Stimulated activated CD8-positive, alpha-beta memory T cell treated with anti-CD3 and anti-CD28 coated beads, Interleukin-4, amount 100 ng/mL, for 48 hours (primary cell): ENCODE data around the gene LRP3.

Experiments used
- DNase-seq: peaks from one replicate; pipeline ENCODE4 v3.0.0-alpha.2; 2020

LRP3 gene

GRCh38 chr19:33240181-33240771, 46.1 kb downstream of the LRP3 start:
- DNase-seq, result no peak

GRCh38 chr19:33241091-33241529, 47.0 kb downstream of the LRP3 start:
- no peak for DNase-seq

- peak; percentile 52 for DNase-seq
Observed at GRCh38 chr19:33241530-33242101, 47.5 kb downstream of the LRP3 start.

- DNase-seq, result no peak
Observed at GRCh38 chr19:33242131-33242530, 48.0 kb downstream of the LRP3 start.

GRCh38 chr19:33242911-33243310, 48.8 kb downstream of the LRP3 start:
- DNase-seq, result no peak

- DNase-seq, result peak; percentile 59
Observed at GRCh38 chr19:33245948-33246708, 52.0 kb downstream of the LRP3 start.

- DNase-seq, result no peak
Observed at GRCh38 chr19:33246709-33247440, 52.7 kb downstream of the LRP3 start.

- DNase-seq, result no peak
Observed at GRCh38 chr19:33247441-33247819, 53.3 kb downstream of the LRP3 start.

GRCh38 chr19:33248104-33248503, 54.0 kb downstream of the LRP3 start:
- no peak for DNase-seq

GRCh38 chr19:33248553-33248953, 54.4 kb downstream of the LRP3 start:
- no peak for DNase-seq

GRCh38 chr19:33248954-33249613, 55.0 kb downstream of the LRP3 start:
- no peak for DNase-seq

- no peak for DNase-seq
Observed at GRCh38 chr19:33249740-33250366, 55.7 kb downstream of the LRP3 start.

GRCh38 chr19:33250500-33250899, 56.4 kb downstream of the LRP3 start:
- DNase-seq, result no peak

GRCh38 chr19:33251076-33251475, 56.9 kb downstream of the LRP3 start:
- DNase-seq, result no peak

- no peak for DNase-seq
Observed at GRCh38 chr19:33251526-33252090, 57.5 kb downstream of the LRP3 start.

GRCh38 chr19:33252418-33252962, 58.4 kb downstream of the LRP3 start:
- no peak for DNase-seq

- no peak for DNase-seq
Observed at GRCh38 chr19:33252971-33253370, 58.8 kb downstream of the LRP3 start.

- DNase-seq, result no peak
Observed at GRCh38 chr19:33254245-33254824, 60.2 kb downstream of the LRP3 start.

- DNase-seq, result no peak
Observed at GRCh38 chr19:33255781-33256180, 61.7 kb downstream of the LRP3 start.

GRCh38 chr19:33256261-33256660, 62.1 kb downstream of the LRP3 start:
- no peak for DNase-seq

- DNase-seq, result no peak
Observed at GRCh38 chr19:33257828-33258227, 63.7 kb downstream of the LRP3 start.
